GM23338 (cell line): ENCODE results near the gene GDI2.

Experiments
- CREB1 ChIP-seq: fragments of 250-450 bp; sonication (Bioruptor Pico); IDR thresholded peaks from 2 replicates; pipeline ENCODE4 v1.5.0; 2020; ENCODE audit warnings: low read depth, mild to moderate bottlenecking, moderate library complexity
- CTCF ChIP-seq, 2 experiments: fragments of 200-600 bp in 1 of 2; sonication (generic) in 1 of 2; conservative IDR thresholded peaks; 2 replicates each; pipeline versions ENCODE4 v1.5.1 to v1.6.1; 2016 to 2017; ENCODE audit warnings: antibody characterized with exemption in 2 of 2, low read depth in 2 of 2, mild to moderate bottlenecking in 2 of 2, moderate library complexity in 1 of 2
- EZH2 ChIP-seq: fragments of 200-600 bp; sonication (generic); IDR thresholded peaks from one replicate; pipeline ENCODE4 v1.8.0; 2017; ENCODE audit warnings: antibody characterized with exemption, mild to moderate bottlenecking, low read depth; ENCODE audit not compliant: unreplicated experiment

DNA sequence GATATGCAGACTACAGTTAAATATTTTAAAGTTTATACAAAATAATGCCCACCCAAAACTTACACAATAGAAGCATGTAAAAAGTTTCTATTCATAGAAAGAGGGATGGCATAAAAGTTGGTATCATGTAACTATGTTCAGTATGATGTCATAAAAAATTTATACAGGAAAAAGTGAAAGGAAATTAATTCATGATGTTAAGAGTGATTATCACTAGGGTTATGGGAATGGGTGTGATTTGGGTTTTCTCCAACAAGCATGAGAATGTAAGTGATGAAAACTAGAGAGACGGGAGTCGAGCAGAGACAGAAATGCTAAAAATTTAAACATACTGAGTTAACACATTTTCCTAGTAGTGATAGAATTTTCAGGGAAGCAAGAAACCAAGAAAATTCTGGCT, 52.7 kb downstream of the GDI2 start:
- no peak for TF ChIP-seq EZH2
- TF ChIP-seq CREB1 (CRISPR knock-in tag), result no peak
- TF ChIP-seq CTCF (conservative IDR thresholded peaks at IDR 0.05; ENCODE audit: low read depth in 2 of 2), result no peak
